Kidney (tissue), 14 donors: Measurements from ENCODE around the gene GAS1. TPM values are rescaled to one million over a fixed set of nuclear protein-coding genes. Genes with fewer than 3 reads are reported as not detected.

Source experiments
- DNase-seq, 5 donors: peaks; one replicate each; pipeline ENCODE4 v3.0.0-alpha.2; 2013 to 2020
- FAIRE-seq: peaks from 2 replicates; lab custom pipeline; 2012; peaks lifted over from hg19 to GRCh38; lab: Jason Lieb, UNC
- H3K27ac ChIP-seq, 2 donors: one replicate each; pipeline ENCODE4 v1.7.0; 2013; ENCODE audit warnings: low read depth in 2 of 2, low read length in 2 of 2, inconsistent platforms in 1 of 2
- H3K27me3 ChIP-seq: one replicate; pipeline ENCODE4 v1.7.1; 2013; ENCODE audit warnings: low read length, inconsistent platforms; ENCODE audit not compliant: control insufficient read depth, insufficient read depth
- H3K36me3 ChIP-seq, 3 donors: one replicate each; pipeline versions ENCODE4 v1.7.0 to v1.7.1; 2013; ENCODE audit warnings: low read length in 3 of 3, control low read depth in 1 of 3, inconsistent platforms in 1 of 3; ENCODE audit not compliant: insufficient read depth in 3 of 3, control insufficient read depth in 2 of 3
- H3K4me1 ChIP-seq, 3 donors: one replicate each; pipeline versions ENCODE4 v1.7.0 to v1.7.1; 2013; ENCODE audit warnings: low read length in 3 of 3, inconsistent platforms in 1 of 3, low read depth in 1 of 3; ENCODE audit not compliant: control insufficient read depth in 2 of 3, insufficient read depth in 2 of 3
- H3K4me3 ChIP-seq, 3 donors: one replicate each; pipeline versions ENCODE4 v1.7.0 to v1.8.1; 2013; ENCODE audit warnings: low read length in 3 of 3, control low read depth in 1 of 3, inconsistent platforms in 1 of 3
- H3K9ac ChIP-seq, 3 donors: one replicate each; pipeline versions ENCODE4 v1.7.0 to v1.7.1; 2013; ENCODE audit warnings: low read length in 3 of 3, control low read depth in 1 of 3, inconsistent platforms in 1 of 3
- H3K9me3 ChIP-seq, 3 donors: one replicate each; pipeline versions ENCODE4 v1.7.0 to v1.7.1; 2013; ENCODE audit warnings: low read length in 3 of 3, control low read depth in 1 of 3, inconsistent platforms in 1 of 3; ENCODE audit not compliant: control insufficient read depth in 2 of 3, insufficient read depth in 1 of 3
- intact Hi-C: fragments of 100-400 bp; cut with DNase I; formaldehyde crosslinking; loops from one replicate; pipeline ENCODE4 v1.11.1; 2022
- polyA plus RNA-seq: library from polyadenylated mRNA; stranded (reverse); fragments of 350-450 nt; fragmentation: Illumina TruSeq; extraction: RNeasy Lipid Tissue Mini Kit (QIAGEN cat#74804); gene quantifications from one replicate; pipeline ENCODE4 v1.2.3, GENCODE V29; 2014; ENCODE audit warnings: low read depth, low replicate concordance; ENCODE audit not compliant: insufficient read depth
- total RNA-seq: library from RNA; stranded (reverse); fragmentation: NEBNext Ultra II Directional; extraction: Animal tissue kit (Norgen Biotek cat#: 25700); gene quantifications from one replicate; pipeline ENCODE4 v1.2.1, GENCODE V29; 2021
- TF ChIP-seq, protein P1 (sequence below): IDR thresholded peaks from 3 replicates; pipeline ENCODE4 v1.5.1; 2012; ENCODE audit warnings: mild to moderate bottlenecking, moderate library complexity, borderline replicate concordance; ENCODE audit not compliant: insufficient read depth; ENCODE audit errors: extremely low read depth
- donor health status: control.
- donor health status: control.
- donor health status: control.
- donor health status: control.
- donor health status: control.
- donor health status: DM: yes; HTN: yes; CAD: no.
- donor health status: Normal renal cell carcinoma (clear cell type).

GAS1 gene
- total and polyA plus RNA-seq, 2 donors from 2014 or later, result 5.8 to 8.2 TPM

DNA sequence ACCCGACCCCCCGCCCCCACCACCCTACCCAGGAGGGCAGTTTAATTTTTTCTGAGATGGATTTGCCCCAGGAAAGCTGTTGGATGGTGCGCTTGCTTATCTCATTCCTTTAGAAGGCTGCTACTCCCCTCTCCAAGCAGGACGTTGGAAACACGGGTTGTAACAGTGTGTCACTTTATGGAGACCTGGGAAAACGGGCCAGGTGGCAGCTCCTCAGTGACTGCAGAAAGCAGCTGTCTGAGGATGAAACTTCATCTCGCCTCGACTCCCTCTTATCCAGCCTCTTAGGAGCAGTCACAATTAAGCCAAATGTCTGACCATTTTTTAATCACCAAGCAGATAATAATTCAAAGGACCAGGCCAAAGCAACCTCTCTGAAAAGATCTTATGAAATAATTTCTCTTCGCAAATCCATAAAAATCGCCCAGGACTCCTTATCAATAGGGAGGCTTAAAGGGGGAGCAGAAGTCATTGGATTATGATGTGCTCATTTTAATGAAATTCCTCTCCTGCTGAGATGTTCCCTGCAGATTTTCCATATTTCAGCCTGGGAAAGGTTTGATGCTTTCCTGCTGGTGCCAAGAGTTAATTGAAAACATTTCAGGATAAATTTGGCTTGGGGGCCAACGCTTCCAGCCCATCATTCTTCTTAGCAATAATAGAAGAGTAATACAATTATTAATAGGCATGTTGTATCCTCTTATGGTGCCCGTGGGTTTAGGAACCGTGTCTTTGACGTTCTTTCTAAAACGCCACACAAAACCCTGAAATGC is 26.0 kb downstream of the GAS1 start:
- Histone ChIP-seq H3K27ac (no peak overlapping the region), H3K4me3 (no peak overlapping the region), H3K4me1 (peaks cover 0 to 4% (median 0%) of the 10 kb centered on the region in 3 donors), H3K36me3 (no peaks in the 10 kb centered on the region), H3K9ac (no peak overlapping the region), H3K27me3 (no peaks in the 10 kb centered on the region), H3K9me3 (no peaks in the 10 kb centered on the region)
- FAIRE-seq (no peak), DNase-seq (peak in 1 of 5 donors; percentile 25)
- TF ChIP-seq, protein P1, sequence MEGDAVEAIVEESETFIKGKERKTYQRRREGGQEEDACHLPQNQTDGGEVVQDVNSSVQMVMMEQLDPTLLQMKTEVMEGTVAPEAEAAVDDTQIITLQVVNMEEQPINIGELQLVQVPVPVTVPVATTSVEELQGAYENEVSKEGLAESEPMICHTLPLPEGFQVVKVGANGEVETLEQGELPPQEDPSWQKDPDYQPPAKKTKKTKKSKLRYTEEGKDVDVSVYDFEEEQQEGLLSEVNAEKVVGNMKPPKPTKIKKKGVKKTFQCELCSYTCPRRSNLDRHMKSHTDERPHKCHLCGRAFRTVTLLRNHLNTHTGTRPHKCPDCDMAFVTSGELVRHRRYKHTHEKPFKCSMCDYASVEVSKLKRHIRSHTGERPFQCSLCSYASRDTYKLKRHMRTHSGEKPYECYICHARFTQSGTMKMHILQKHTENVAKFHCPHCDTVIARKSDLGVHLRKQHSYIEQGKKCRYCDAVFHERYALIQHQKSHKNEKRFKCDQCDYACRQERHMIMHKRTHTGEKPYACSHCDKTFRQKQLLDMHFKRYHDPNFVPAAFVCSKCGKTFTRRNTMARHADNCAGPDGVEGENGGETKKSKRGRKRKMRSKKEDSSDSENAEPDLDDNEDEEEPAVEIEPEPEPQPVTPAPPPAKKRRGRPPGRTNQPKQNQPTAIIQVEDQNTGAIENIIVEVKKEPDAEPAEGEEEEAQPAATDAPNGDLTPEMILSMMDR, result no peak
- intact Hi-C loops, result no loop called here

DNA sequence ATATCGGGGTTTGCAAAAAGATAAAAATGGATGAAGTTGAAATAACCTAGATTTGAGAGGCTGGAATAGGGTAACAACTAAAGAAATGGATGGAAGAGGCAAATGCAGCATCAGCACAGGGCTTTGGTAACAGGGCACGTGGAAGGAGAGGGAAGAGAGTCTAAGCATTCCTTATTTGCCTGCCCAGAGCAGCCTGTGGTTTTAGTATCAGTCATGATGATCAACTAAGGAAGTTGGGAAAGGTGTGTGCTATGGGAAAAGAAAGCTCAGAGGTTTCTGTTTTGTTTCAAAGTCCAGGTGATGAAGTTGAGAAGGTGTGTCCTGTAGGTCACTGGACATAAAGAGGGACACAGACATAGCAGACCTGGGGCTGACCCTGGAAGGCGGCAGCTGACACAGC is 28.8 kb downstream of the GAS1 start:
- H3K4me3 ChIP-seq, result no peak overlapping the region
- intact Hi-C loops, result no loop called here
- TF ChIP-seq, protein P1, result no peak
- no peak overlapping the region for H3K9ac ChIP-seq
- no peaks in the 10 kb centered on the region for H3K9me3 ChIP-seq
- no peak for DNase-seq
- H3K4me1 ChIP-seq, result no peaks in the 10 kb centered on the region
- H3K36me3 ChIP-seq, result no peaks in the 10 kb centered on the region
- no peak overlapping the region for H3K27ac ChIP-seq
- no peaks in the 10 kb centered on the region for H3K27me3 ChIP-seq
- FAIRE-seq, result no peak

DNA sequence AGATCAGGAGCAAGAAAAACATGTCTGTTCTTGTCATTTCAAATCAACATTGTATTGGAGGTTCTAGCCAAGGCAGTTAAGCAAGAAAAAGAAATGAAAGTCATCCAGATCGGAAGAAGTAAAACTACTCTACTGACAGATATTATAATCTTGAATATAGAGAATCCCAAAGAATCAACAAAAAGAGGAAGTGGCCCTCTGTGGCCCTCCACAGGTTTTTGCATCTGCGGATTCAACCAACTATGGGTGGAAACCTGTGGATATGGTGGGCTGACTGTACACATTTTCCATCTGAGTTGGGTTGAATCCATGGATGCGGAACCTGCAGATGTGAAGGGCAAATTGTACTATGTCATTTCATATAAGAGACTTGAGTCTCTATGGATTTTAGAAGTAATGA is 35.1 kb downstream of the GAS1 start:
- no peak overlapping the region for H3K9ac ChIP-seq
- no peak overlapping the region for H3K4me3 ChIP-seq
- H3K9me3 ChIP-seq, result no peaks in the 10 kb centered on the region
- no peaks in the 10 kb centered on the region for H3K4me1 ChIP-seq
- H3K27ac ChIP-seq, result no peak overlapping the region
- H3K36me3 ChIP-seq, result no peaks in the 10 kb centered on the region
- H3K27me3 ChIP-seq, result no peaks in the 10 kb centered on the region
- FAIRE-seq (no peak), DNase-seq (no peak)
- intact Hi-C loops, result no loop called here
- TF ChIP-seq, protein P1, result no peak

DNA sequence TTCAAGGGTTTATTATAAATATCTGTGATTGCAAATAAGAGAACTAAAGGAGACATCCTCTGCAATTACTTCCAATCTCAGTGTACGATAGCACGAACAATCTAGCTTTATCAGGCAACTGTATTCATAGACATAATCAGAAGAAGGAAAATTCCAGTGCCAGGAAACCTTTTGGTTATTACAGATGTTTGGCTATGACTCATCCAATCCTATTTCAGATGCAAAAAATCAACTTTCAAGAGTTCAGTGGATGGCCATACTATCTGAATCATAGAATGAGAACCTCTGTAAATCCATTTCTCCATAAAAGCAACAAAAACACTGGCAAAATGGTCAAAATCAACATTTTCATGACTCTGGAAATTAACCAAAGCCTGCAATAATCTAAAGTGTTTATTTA is 37.9 kb downstream of the GAS1 start:
- H3K36me3 ChIP-seq, result no peaks in the 10 kb centered on the region
- no peak overlapping the region for H3K27ac ChIP-seq
- no peak overlapping the region for H3K9ac ChIP-seq
- intact Hi-C loops, result no loop called here
- DNase-seq (no peak), FAIRE-seq (no peak)
- no peak overlapping the region for H3K4me3 ChIP-seq
- H3K4me1 ChIP-seq, result no peaks in the 10 kb centered on the region
- H3K27me3 ChIP-seq, result no peaks in the 10 kb centered on the region
- no peaks in the 10 kb centered on the region for H3K9me3 ChIP-seq
- TF ChIP-seq, protein P1, result no peak
